ENCODE results near the gene BCL2L12. TPM values are rescaled to one million over a fixed set of nuclear protein-coding genes. Genes with fewer than 3 reads are reported as not detected.

BCL2L12 gene
- total RNA-seq, 1 experiment from 2014 or later, result 25.7 TPM

- DNase-seq (ENCODE audit: low read depth), result peak; percentile 74
These were observed 1.3 kb upstream of the BCL2L12 start for GRCh38 chr19:49664171-49665035.

- DNase-seq (ENCODE audit: low read depth), result no peak
These were observed 740 bp upstream of the BCL2L12 start for GRCh38 chr19:49665036-49665350.

GRCh38 chr19:49666120-49666444 is 349 bp downstream of the BCL2L12 start:
- DNase-seq (ENCODE audit: low read depth), result no peak

- no peak for DNase-seq (ENCODE audit: low read depth)
These were observed 1.7 kb downstream of the BCL2L12 start for GRCh38 chr19:49667473-49667872.

DNA sequence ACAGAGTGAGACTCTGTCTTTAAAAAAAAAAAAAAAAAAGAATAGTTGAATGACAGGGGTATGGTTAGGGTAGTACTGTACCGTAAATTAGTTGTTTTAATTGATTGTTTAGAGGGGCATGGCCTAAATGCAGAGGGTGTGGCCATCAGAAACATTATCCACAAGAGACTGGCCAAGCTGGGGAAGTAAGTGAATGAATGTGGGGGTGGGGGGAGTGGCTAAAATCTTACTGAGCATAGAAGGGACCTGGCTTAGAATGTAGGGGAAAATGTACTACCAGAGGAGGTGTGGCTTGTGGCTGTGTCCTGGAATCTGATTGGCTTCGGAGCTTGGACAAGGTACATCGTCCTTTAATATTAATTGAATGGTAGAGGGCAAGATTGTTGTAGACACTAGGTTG is 3.8 kb downstream of the BCL2L12 start:
- no peak for DNase-seq (ENCODE audit: low read depth)

DNA sequence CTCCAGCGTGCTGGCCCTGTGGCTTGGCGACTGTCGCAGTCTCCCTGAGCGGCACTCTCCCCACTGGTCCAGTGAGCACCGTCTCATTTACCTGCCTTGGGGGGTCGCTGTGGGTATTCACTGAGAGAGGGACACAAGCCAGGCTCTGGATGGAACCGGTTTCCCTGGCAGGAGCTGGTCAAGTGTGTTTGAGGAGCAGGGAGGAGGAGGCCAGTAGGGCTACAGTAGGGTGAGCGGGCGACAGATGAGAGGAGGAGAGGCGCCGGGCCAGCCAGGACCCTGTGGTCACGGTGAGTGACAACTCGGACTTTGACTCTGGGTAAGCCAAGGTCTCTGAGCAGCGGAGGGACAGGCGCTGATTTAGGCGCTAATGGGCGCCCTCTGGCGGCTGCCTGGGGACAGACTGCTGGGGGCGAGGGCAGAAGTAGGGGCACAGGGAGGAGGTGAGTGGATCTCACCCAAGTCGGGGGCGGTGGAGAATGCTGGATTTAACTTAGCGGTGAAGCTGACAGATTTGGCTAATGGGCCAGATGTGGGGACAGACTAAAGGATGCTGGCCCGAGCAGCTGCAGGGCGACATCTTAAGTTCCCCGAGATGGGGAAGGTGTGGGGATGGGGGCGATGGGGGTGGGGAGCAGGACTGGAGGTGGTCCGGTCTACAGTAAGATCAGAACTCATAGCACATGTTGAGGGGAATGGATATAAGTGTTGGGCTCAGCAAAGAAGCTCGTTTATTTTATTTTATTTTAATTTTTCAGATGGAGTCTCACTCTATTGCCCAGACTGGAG is 6.6 kb downstream of the BCL2L12 start:
- peak; percentile 55 for DNase-seq (ENCODE audit: low read depth)

- DNase-seq (ENCODE audit: low read depth), result peak; percentile 88
These were observed 10.5 kb downstream of the BCL2L12 start for GRCh38 chr19:49676136-49676783.

DNA sequence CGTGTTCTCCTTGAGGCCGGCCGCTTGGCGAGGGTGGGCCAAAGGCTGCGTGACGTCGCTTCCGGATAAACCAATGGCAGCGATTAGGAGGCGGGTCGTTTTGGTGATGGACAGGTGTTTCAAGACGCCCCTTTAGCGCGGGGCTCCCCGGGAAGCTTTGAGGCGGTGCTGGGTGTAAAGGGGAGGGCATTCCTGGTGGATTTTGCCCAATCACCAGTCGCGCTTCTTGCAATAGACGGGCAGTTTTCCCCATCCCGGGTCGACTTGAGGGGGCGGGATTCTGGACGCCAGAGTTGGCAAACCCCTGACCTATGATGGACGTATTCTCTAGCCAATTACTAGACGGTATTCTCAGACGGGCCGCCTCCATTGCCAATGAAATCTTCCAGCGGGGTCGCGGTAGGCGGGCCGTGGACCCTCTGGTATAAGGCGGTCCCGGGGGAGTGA is 11.1 kb downstream of the BCL2L12 start:
- DNase-seq (ENCODE audit: low read depth), result peak; percentile 100

DNA sequence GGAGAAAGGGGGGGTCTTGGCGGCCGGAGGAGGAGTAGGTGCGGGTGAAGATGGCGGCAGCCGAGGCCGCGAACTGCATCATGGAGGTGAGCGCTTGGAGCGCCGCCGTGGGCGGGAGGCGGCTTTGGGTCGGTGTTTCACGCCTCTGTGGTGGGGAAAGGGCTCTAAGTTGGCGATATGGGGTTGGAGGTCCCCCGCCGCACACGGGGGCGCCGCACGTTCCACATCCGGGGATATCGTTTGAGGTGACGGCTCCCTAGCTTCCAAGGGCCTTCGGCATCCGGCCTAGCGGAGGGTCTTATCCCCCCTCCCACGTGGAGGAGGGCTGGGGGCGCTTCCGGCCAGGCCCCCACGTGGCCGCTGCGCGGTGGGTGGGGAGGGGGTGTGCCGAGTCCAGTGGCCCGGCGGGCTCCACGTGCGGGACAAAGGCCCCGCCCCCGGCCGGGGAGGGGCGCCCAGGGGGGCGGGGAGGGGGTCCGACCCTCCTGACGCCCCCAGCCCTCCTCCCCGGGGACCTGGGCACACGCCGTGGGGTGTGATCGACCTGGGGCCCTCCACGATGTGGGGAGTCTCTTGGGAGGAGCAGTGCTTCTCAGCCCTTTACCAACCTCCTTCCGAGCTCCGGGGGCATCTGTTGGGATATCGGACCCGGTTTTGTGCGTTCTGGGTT is 11.6 kb downstream of the BCL2L12 start, which contains the start of gene PRMT1:
Gene PRMT1, plus strand, starts transcription at position 41 of the 670 bp plus-strand sequence. Its CDS starts 10 bp downstream, at position 51.
- DNase-seq (ENCODE audit: low read depth), result peak; percentile 24

- DNase-seq (ENCODE audit: low read depth), result peak; percentile 67
These were observed 12.4 kb downstream of the BCL2L12 start for GRCh38 chr19:49677901-49678674.

DNA sequence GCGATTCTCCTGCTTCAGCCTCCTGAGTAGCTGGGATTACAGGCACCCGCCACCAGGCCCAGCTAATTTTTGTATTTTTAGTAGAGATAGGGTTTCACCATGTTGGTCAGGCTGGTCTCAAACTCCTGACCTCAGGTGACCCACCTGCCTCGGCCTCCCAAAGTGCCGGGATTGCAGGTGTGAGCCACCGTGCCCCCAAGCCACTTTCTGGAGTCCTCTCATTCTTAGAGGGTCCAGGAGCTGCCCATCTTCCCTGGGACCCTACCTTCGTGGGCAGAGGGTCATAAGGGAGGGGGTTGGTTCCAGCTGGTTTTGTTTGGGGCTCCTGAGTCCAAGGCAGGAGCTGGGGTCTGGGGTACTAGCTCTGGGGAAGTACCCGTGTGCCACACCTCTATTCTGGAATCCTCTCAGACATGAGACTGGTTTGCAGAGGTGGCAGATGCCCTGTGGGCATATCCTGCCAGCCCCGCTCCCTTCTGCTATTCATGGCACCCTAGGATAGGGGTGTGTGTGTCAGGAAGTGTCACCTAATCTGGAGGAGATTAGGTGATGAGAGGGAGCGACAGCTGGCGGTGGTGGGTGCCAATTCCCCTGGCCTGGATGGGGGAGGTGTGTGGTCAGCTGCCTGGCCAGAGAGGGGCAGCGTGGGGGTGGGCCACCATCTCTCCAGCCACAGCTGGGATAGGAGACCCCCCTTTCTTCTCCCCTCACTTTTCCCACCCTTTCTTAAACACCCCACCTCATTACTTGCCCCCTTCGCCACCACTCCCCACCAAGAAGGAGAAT is 13.4 kb downstream of the BCL2L12 start:
- peak; percentile 47 for DNase-seq (ENCODE audit: low read depth)

DNA sequence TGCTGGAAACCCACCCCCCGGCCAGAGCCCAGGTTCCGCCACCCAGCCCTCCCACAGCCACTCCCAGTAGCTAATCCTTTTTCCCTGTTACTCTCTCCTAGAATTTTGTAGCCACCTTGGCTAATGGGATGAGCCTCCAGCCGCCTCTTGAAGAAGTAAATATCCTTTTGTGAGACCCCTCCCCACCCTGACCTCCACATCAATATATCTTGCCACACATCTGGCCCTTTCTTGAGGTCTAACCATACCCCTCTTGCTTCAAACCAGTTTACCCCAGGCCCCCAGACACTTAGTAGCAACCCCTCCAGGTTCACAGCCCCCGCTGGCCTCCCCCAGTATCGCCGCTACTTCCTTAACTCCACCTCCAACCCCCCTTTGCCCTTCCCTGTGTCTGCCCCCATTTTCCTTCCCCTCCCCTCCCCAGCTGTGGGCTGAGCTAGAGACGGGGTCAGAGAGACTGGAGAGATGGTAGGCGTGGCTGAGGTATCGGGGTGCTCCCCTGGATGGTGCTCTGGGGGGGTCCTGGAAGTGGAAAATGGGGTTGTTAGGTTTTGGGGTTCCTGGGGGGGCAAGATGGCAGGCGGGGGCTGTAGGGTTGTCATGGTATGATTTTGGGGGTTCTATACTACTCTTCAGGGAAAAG is 14.2 kb downstream of the BCL2L12 start:
- DNase-seq (ENCODE audit: low read depth), result no peak

DNA sequence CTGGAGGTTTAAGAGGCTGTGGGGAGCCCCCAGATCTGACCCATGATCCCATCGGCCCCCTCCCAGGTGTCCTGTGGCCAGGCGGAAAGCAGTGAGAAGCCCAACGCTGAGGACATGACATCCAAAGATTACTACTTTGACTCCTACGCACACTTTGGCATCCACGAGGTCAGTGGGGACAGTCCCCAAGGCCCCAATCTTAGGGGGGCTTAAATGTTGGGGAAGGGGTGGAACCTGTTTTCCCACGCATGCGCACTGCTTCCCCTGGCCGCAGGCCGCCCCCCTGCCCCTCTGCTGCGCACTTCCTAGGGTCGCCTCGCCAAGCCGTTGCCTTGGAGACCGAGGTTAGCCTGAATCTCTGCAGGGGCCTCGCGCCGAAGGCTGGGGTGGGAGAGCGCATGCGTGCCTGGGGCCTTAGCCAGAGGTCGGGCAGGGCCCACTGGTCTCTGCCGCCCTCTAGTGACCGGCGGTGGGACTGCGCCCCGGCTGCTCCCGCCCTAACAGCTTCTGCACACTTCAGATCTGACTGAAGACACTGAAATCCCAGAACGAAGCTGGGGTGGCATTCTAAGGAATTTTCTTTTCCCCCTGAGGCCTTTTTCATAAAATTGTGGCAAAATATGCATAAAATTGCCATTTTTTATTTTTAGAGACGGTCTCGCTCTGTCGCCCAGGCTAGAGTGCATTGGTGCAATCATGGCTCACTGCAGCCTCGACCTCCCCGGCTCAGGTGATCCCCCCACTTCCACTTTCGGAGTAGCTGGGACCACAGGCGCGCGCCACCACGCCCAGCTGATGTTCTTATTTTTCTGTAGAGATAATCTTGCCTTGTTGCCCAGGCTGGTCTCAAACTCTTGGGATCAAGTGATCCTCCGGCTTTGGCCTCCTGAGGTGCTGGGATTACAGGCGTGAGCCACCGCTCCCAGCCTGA is 15.0 kb downstream of the BCL2L12 start:
- peak; percentile 69 for DNase-seq (ENCODE audit: low read depth)

- no peak for DNase-seq (ENCODE audit: low read depth)
These were observed 16.1 kb downstream of the BCL2L12 start for GRCh38 chr19:49681830-49682229.

GRCh38 chr19:49682274-49682673 is 16.5 kb downstream of the BCL2L12 start:
- DNase-seq (ENCODE audit: low read depth), result peak; percentile 20

DNA sequence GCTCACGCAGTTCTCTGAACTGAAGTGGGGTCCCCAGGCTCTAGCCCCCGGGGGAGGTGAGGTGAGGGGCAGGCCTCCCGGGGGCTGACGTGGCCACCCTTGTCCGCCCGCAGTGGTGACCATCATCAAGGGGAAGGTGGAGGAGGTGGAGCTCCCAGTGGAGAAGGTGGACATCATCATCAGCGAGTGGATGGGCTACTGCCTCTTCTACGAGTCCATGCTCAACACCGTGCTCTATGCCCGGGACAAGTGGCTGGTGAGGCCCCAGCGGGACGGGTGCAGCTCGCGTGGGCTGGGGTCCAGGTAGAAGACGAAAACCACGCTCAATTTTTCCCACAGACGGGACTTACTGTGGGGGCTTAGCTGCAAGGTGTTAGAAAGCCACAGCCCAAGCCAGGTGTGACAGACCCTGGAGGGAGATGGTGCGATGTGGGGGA is 18.1 kb downstream of the BCL2L12 start:
- DNase-seq (ENCODE audit: low read depth), result no peak

GRCh38 chr19:49684251-49684982 is 18.7 kb downstream of the BCL2L12 start:
- no peak for DNase-seq (ENCODE audit: low read depth)

Data from LHCN-M2 (cell line).